HAP-1 (cell line): Measurements from ENCODE around the gene LOXL1.

Source experiments
- DNase-seq, 2 experiments: peaks; one replicate each; pipeline ENCODE4 v3.0.0-alpha.2; 2016 to 2020; ENCODE audit warnings: low spot score in 2 of 2
- H3K27me3 ChIP-seq: fragments of 250-450 bp; sonication (Bioruptor Pico); 2 replicates; pipeline ENCODE4 v1.5.1; 2020; ENCODE audit warnings: low read depth, mild to moderate bottlenecking, moderate library complexity
- H3K36me3 ChIP-seq: fragments of 250-450 bp; sonication (Bioruptor Pico); replicated peaks from 2 replicates; pipeline ENCODE4 v1.5.1; 2020; ENCODE audit warnings: mild to moderate bottlenecking
- H3K4me1 ChIP-seq: fragments of 250-450 bp; sonication (Bioruptor Pico); 2 replicates; pipeline ENCODE4 v1.5.1; 2020; ENCODE audit warnings: mild to moderate bottlenecking
- H3K4me3 ChIP-seq: fragments of 250-450 bp; sonication (Bioruptor Pico); 2 replicates; pipeline ENCODE4 v1.5.1; 2020; ENCODE audit warnings: mild to moderate bottlenecking, moderate library complexity
- H3K9me3 ChIP-seq: fragments of 250-450 bp; sonication (Bioruptor Pico); 2 replicates; pipeline ENCODE4 v1.5.1; 2020; ENCODE audit warnings: mild to moderate bottlenecking, moderate library complexity
- in situ Hi-C: fragments of 300-500 bp; cut with MboI; formaldehyde crosslinking; loops from 3 replicates; pipeline ENCODE4 v1.14.3; 2020; ENCODE audit warnings: low sequenced_read_pairs, inconsistent platforms, mixed read lengths

The LOXL1 gene

DNA sequence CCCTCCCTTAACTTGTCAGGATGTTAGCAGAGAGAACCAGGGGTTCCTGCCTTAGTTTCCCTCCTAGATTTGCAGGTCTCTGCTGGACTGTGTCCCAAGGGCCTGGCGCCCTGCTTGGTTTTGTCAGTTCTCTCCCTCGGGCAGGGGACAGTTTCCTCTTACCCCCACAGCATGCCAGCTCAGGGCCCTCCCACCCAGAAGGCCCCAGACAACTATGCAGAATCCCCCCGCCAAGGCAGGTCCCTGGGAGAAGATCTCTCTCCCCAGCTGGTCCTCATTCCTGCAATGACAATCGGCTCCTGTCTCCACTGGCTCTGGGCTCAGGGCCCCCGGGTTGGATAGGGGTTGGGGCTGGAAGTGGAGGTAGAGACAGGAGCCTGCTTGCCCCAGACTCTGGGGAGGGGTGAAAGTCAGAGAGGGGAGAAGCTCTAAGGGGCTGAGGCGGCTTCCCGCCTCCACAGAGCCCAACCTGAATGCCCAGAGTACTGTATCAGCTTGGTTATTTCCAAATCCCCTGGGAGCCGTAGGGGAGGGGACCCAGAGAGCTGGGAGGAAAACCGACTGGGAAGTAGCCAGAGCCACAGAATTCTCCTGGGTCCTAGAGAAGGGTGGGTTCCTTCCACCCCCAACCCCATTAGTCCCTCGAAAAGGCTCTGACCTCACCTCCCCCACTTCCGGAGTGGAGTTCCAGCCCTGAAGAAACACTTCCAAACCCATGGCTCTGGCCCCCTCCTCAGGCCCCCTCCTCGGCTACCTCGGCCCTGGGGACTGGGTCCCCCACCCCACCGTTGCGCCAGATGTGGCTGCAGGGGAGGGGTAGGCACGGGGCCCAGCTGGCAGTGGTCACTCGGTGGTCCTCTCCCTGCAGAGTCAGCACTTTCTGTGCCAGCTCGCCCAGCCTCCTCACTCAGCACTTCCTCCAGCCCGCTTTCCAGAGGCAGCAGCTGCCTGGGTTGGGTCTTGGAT, 3.8 kb upstream of the LOXL1 start:
- no peaks in the 10 kb centered on the region for H3K36me3 ChIP-seq
- H3K9me3 ChIP-seq = no peaks in the 10 kb centered on the region; the same call in 1 of the 2 replicates
- H3K27me3 ChIP-seq = no peaks in the 10 kb centered on the region
- H3K4me3 ChIP-seq = no peak overlapping the region
- in situ Hi-C loops = no loop called here
- DNase-seq = peak; percentile 91 to 92
- H3K4me1 ChIP-seq = peaks cover 22% of the 10 kb centered on the region

DNA sequence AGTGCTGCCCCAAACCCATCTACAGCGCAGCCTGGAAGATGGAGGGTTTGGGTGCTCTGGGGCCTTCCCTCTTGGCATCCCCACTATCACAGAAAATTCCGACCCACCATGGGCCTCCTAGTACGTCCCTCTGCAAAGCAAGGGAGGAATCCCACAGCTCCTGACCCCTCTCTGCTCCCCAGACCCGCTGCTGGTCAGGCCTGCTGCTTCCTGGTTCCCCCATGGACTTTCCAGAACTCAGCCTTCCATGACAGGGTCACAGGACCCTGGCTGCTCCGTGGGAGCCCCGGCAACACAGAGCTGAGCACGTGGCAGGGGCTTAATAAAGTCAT, 3.1 kb upstream of the LOXL1 start:
- no peaks in the 10 kb centered on the region for H3K27me3 ChIP-seq
- no peak overlapping the region for H3K4me3 ChIP-seq
- peaks cover 25% of the 10 kb centered on the region for H3K4me1 ChIP-seq
- in situ Hi-C loops = no loop called here
- DNase-seq = no peak
- no peaks in the 10 kb centered on the region for H3K36me3 ChIP-seq
- no peaks in the 10 kb centered on the region; the same call in 1 of the 2 replicates for H3K9me3 ChIP-seq

DNA sequence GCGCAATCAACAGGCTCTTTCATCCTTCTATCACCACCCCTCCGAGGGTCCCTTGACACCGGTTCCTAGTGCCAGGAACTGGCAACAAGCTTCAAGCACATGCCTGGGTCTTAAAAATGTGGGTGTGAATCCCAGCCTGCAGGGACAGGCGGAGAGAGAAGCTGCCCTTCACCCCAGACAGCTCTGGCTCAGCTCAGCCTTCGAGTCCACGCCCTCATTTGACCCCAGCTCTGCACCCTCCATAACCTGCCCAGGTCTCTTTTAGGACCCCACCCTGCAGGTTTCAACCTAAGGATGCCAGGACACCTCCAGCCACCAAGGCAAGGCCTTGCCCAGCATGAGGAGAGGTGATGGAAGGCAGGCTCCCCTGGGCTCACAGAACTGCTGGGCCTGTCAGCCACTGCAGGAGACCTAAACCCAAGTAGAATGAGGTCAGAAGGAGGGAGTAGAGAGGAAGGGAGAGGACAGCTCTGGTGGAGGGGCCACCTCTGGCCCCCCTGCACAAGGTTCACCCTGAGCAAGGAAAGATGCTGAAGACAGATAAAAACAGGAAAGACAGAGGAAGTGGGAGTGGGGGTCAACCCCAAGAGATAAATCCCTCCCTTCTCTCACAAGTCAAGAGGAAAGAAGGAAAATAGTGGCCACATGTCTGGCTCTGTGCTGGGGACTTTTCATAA, 2.6 kb upstream of the LOXL1 start:
- in situ Hi-C loops = no loop called here
- peaks cover 27% of the 10 kb centered on the region for H3K4me1 ChIP-seq
- no peaks in the 10 kb centered on the region; the same call in 1 of the 2 replicates for H3K9me3 ChIP-seq

DNA sequence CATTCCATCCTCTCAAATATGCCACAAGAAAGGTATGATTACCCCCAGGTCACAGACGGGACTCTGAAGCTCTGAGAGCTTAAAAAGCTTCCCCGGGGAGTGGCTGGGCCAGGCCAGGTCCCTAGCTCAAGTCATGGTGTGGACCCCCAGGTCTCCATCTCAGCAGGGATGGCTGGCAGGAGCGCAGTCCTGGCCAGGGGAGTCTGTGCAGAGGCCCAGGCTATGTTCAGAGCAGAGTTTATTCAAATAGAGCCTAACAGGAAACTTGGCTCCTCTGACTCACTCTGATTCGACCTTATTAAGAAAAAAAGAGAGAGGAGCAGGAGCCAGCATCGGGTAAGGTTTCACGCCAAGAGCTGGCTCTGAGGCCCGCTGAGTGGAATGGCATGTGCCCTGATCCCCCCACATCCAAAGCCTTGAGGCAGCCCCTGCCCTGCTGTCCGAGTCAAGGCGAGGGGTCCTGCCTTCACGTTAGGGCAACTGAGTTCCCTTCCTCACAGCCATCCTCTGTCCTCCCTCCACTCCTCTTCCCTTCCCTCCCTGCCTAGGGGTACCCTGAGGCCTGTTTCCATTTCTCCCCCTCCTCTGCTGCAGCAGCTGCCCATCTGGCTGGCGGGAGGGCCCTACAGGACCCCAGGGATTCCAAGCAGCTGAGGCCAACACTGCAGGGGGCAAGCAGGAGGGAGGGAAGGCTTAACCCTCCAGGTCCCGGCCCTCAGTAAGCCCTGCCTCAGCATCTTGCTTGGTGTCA, 1.9 kb upstream of the LOXL1 start:
- no peak overlapping the region for H3K4me3 ChIP-seq
- H3K4me1 ChIP-seq = peaks cover 27% of the 10 kb centered on the region
- in situ Hi-C loops = no loop called here
- no peak for DNase-seq
- H3K9me3 ChIP-seq = no peaks in the 10 kb centered on the region
- no peaks in the 10 kb centered on the region for H3K36me3 ChIP-seq
- no peaks in the 10 kb centered on the region for H3K27me3 ChIP-seq

More for the DNA sequence above, 2.6 kb upstream of the LOXL1 start:
- Histone ChIP-seq H3K4me3 (no peak overlapping the region), H3K36me3 (no peaks in the 10 kb centered on the region), H3K27me3 (no peaks in the 10 kb centered on the region)
- DNase-seq = no peak

DNA sequence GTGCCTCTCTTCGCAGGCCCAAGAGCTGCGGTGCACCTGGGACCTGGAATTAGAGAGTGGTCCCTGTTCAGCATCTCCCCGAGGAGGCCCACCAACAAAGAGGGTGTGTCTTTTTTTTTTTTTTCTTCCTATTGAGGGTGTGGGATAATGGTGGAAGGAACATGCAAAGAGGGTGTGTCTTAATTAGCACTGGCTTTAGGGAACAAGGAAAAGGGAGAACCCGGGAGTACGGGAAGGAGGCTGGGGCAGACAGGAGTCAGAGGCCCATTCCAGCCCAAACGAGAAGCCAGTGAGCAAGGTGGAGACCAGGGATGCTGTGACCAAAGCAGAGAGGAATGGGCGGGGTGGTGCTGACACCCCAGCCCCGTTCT, 429 bp upstream of the LOXL1 start:
- no peaks in the 10 kb centered on the region for H3K9me3 ChIP-seq
- DNase-seq = no peak
- H3K4me1 ChIP-seq = peaks cover 27% of the 10 kb centered on the region
- H3K27me3 ChIP-seq = no peaks in the 10 kb centered on the region
- in situ Hi-C loops = no loop called here
- no peaks in the 10 kb centered on the region for H3K36me3 ChIP-seq
- peak overlapping the region; percentile 56 for H3K4me3 ChIP-seq

DNA sequence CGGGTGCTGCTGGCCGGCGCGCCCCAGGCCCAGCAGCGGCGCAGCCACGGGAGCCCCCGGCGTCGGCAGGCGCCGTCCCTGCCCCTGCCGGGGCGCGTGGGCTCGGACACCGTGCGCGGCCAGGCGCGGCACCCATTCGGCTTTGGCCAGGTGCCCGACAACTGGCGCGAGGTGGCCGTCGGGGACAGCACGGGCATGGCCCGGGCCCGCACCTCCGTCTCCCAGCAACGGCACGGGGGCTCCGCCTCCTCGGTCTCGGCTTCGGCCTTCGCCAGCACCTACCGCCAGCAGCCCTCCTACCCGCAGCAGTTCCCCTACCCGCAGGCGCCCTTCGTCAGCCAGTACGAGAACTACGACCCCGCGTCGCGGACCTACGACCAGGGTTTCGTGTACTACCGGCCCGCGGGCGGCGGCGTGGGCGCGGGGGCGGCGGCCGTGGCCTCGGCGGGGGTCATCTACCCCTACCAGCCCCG, 777 bp downstream of the LOXL1 start:
- no peaks in the 10 kb centered on the region for H3K9me3 ChIP-seq
- DNase-seq = peak; percentile 59 to 84
- in situ Hi-C loops = no loop called here
- H3K27me3 ChIP-seq = no peaks in the 10 kb centered on the region
- peak overlapping the region; percentile 56 for H3K4me3 ChIP-seq
- H3K4me1 ChIP-seq = peaks cover 27% of the 10 kb centered on the region
- no peaks in the 10 kb centered on the region for H3K36me3 ChIP-seq

DNA sequence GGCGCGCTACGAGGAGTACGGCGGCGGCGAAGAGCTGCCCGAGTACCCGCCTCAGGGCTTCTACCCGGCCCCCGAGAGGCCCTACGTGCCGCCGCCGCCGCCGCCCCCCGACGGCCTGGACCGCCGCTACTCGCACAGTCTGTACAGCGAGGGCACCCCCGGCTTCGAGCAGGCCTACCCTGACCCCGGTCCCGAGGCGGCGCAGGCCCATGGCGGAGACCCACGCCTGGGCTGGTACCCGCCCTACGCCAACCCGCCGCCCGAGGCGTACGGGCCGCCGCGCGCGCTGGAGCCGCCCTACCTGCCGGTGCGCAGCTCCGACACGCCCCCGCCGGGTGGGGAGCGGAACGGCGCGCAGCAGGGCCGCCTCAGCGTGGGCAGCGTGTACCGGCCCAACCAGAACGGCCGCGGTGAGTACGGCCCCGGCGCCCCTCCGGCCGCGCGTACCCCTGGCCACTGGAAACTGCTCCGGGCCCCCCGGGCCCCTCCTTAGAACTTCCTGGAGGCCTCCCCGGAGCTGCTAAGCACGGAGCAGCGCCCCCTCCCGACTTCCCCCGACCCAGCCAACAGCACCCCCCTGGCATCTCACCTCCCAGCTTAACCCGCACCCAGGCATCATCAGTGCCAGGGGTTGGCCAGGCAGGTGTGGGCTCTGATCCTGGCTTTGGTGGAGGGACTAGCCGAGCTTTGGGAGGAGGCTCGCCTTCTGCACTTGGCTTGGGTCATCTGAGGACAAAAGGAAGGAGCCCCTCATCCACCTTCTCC, 1.4 kb downstream of the LOXL1 start:
- Histone ChIP-seq H3K9me3 (no peaks in the 10 kb centered on the region), H3K4me1 (peaks cover 20% of the 10 kb centered on the region), H3K27me3 (no peaks in the 10 kb centered on the region), H3K36me3 (no peaks in the 10 kb centered on the region), H3K4me3 (peak overlapping the region; percentile 56)
- DNase-seq = peak; percentile 62 to 86
- in situ Hi-C loops = no loop called here

DNA sequence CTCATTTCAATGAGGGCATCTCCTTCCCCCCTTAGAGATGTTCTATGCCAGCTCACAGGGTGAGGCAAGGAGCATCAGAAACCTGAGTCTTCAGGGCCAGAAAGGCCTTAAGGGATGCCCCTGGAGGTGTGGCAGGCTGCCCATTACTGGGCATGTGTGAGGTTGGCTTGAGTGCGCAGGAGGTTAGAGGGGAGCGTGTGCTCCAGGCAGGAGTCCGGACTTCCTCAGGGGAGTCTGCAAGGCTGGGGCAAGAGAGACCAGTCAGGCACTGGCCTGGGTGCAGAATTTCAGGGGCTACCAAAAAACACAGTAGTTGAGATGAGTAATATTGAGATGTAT, 1.9 kb downstream of the LOXL1 start:
- no peaks in the 10 kb centered on the region for H3K36me3 ChIP-seq
- in situ Hi-C loops = no loop called here
- peak overlapping the region; percentile 56 for H3K4me3 ChIP-seq
- no peaks in the 10 kb centered on the region for H3K27me3 ChIP-seq
- no peak for DNase-seq
- no peaks in the 10 kb centered on the region for H3K9me3 ChIP-seq
- peaks cover 15% of the 10 kb centered on the region for H3K4me1 ChIP-seq

DNA sequence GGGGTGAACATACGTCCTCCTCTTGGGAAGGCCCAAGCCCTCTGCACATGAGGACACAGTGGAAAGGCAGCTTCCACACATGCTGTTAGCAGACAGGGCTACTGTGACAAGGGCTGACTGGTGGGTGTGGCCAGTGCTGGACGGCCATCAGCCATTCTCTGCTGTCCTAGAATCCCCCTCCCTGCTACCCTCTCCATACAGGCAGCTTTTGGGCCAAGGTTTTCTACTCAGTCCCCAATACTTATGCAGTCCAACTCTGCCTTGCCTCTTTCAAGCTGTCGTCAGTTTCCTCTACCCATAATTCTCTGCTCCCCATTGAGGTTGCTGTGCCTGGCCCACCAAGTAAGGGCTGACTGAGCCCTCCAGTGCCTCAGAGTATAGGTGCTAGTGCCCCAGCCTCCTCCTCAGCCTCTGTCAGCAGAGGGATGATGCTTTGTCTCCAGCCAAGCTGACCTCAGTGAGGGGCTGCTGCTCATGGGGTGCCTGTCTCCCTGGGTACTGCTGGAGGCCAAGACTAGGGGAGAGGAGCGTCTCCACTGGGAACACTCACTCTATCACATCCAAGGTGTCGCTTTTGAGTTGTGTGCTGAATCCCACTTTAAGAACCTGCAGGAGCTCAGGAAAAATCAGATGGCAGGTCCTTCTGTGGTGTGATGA, 2.8 kb downstream of the LOXL1 start:
- H3K4me1 ChIP-seq = peaks cover 13% of the 10 kb centered on the region
- H3K36me3 ChIP-seq = no peaks in the 10 kb centered on the region
- H3K9me3 ChIP-seq = no peaks in the 10 kb centered on the region
- H3K27me3 ChIP-seq = no peaks in the 10 kb centered on the region; the same call in 1 of the 2 replicates
- no peak for DNase-seq
- no peak overlapping the region for H3K4me3 ChIP-seq
- in situ Hi-C loops = no loop called here

DNA sequence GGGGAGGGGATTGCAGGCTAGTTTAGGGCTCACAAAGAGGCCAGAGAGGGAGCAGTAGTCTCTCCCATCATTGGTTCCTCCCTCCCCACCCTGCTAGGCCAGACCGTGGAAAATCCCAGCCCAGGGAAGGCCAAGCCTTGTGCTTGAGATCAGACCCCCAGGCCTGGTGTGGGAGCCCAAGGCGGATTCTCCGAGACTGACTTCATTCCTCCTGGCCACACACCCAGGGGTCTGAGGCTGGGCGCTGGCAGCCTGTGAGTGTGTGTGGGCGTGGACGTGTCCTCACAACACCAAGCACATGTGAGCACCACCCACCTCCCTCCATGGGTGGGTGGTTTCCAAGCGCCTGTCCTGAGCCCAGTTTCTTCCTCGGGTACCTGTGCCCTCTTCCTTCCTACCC, 4.1 kb downstream of the LOXL1 start:
- H3K4me3 ChIP-seq = no peak overlapping the region
- DNase-seq = no peak
- H3K27me3 ChIP-seq = peaks cover 2% of the 10 kb centered on the region; the same call in 1 of the 2 replicates
- peaks cover 12% of the 10 kb centered on the region for H3K4me1 ChIP-seq
- H3K36me3 ChIP-seq = no peaks in the 10 kb centered on the region
- no peaks in the 10 kb centered on the region for H3K9me3 ChIP-seq
- in situ Hi-C loops = no loop called here

DNA sequence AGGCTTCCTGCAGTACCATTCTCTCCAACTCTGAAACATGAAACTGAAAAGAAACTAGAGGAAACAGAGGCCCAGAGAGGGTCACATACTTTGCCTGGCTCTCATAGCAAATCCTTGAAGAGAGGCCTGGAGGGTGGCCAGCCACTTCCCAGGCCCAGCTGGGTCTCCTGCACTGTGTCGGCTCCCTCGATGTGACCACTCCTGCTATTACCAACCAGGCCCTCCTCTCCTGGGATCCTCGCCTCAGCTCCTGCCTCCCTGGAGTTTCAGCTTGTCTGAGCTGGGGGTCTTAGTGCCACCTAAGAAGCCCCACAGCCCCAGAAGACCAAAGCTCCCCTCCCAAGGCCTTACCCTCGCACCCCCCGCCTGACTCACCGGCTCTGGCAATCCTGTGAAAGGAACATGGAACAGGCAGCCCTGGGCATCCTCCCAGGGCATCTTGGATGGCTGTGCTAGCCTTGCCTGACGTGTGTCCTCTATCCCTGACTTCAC, 4.6 kb downstream of the LOXL1 start:
- Histone ChIP-seq H3K4me1 (peaks cover 12% of the 10 kb centered on the region), H3K27me3 (peaks cover 2% of the 10 kb centered on the region; the same call in 1 of the 2 replicates), H3K9me3 (no peaks in the 10 kb centered on the region), H3K36me3 (no peaks in the 10 kb centered on the region), H3K4me3 (no peak overlapping the region)
- in situ Hi-C loops = no loop called here
- DNase-seq = no peak

DNA sequence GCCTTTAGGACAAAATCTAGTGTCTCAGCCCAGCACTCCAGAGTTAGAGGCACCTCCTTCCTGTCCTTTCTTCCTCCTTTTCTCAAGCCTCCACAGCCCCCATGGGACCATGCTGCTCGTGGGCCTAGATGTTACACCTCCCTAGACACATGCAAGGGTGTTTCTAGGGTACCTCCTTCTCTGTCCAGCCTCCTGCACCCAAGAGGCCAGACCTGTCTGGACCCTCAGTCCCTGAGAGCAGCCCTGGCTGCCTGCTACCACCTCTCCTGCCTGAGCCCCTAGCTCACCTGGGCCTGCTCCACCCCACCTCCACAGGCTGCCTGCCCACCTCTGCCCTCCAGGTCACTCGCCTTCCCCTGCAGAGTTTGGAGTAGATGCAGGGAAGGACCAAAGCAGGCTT, 5.2 kb downstream of the LOXL1 start:
- DNase-seq = no peak
- Histone ChIP-seq H3K4me3 (no peak overlapping the region), H3K9me3 (no peaks in the 10 kb centered on the region), H3K4me1 (peaks cover 9% of the 10 kb centered on the region), H3K36me3 (no peaks in the 10 kb centered on the region), H3K27me3 (peaks cover 2% of the 10 kb centered on the region; the same call in 1 of the 2 replicates)
- in situ Hi-C loops = no loop called here
